Measurements from ENCODE around the gene MYO5C.

GRCh38 chr15:52153900-52154895 is 141.4 kb downstream of the MYO5C start:
- TF ChIP-seq, protein P1, sequence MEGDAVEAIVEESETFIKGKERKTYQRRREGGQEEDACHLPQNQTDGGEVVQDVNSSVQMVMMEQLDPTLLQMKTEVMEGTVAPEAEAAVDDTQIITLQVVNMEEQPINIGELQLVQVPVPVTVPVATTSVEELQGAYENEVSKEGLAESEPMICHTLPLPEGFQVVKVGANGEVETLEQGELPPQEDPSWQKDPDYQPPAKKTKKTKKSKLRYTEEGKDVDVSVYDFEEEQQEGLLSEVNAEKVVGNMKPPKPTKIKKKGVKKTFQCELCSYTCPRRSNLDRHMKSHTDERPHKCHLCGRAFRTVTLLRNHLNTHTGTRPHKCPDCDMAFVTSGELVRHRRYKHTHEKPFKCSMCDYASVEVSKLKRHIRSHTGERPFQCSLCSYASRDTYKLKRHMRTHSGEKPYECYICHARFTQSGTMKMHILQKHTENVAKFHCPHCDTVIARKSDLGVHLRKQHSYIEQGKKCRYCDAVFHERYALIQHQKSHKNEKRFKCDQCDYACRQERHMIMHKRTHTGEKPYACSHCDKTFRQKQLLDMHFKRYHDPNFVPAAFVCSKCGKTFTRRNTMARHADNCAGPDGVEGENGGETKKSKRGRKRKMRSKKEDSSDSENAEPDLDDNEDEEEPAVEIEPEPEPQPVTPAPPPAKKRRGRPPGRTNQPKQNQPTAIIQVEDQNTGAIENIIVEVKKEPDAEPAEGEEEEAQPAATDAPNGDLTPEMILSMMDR (IDR thresholded peaks at IDR 0.05; ENCODE audit: low read depth, low read length) = no peak
- no peak for TF ChIP-seq EZH2phosphoT487 (IDR thresholded peaks at IDR 0.05; ENCODE audit: low read depth)

Measured in OCI-LY3 (cell line).